ENCODE data around the gene ARHGEF17.

ARHGEF17 gene

DNA sequence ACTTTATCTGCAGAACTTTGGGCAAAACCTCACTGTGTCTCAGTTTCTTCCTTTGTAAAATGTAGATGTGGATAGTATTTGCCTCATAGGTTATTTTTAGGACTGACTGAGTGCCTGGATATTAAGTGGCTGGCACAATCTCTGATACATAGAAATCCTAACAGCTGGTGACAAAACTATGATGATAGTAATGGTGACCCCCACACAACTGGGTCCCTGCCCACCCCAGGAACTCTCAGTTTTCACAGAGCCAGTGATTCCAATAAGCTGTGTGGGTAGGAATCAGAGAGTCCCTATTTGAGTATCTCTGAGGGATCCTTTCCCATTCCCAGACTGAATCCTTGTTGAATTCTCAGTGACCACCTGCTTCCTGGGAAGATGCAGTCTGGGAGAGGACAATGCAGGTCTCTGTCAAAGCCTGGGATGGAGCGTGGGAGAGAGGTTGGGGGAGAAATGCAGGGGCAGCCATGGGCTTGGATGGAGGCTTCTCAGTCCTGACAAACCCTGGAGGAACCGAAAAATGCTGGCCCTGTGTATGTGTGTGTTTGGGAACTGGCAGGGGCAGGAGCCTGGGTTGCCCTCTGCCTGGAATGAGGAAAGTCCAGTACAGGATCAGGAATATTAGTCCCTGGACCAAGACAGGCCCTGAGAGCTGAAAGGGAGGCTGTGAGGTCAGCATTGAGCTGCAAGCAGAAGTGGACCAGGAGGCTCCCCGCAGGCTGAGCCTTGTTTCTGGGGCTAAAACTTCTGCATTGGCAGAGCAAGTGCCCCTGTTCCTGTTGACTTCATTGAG is 42.0 kb upstream of the ARHGEF17 start:
- DNase-seq (ENCODE audit: low read depth): no peak
- TF ChIP-seq, protein P1, sequence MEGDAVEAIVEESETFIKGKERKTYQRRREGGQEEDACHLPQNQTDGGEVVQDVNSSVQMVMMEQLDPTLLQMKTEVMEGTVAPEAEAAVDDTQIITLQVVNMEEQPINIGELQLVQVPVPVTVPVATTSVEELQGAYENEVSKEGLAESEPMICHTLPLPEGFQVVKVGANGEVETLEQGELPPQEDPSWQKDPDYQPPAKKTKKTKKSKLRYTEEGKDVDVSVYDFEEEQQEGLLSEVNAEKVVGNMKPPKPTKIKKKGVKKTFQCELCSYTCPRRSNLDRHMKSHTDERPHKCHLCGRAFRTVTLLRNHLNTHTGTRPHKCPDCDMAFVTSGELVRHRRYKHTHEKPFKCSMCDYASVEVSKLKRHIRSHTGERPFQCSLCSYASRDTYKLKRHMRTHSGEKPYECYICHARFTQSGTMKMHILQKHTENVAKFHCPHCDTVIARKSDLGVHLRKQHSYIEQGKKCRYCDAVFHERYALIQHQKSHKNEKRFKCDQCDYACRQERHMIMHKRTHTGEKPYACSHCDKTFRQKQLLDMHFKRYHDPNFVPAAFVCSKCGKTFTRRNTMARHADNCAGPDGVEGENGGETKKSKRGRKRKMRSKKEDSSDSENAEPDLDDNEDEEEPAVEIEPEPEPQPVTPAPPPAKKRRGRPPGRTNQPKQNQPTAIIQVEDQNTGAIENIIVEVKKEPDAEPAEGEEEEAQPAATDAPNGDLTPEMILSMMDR (IDR thresholded peaks at IDR 0.05; ENCODE audit: control insufficient read depth, extremely low read depth, insufficient read depth): no peak

DNA sequence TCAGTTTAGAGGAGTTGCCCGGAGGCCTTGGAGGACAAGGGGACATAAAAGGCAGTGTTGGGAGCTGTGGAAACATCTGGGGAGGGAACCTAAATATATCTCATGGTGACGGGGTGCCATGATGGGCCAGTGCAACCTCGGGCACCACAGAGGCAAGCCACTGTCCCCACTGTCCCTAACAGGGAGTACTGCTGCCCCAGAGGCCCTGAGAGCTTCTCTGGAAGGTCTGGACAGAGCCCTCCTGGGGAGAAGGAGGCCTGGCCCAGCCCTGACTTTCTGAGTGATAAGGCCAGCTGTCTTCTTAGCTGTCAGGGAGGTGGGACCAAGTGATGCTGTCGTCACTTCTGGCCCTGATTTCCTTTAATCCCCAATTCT is 41.4 kb upstream of the ARHGEF17 start:
- TF ChIP-seq, protein P1 (IDR thresholded peaks at IDR 0.05; ENCODE audit: control insufficient read depth, extremely low read depth, insufficient read depth): no peak
- H3K4me3 ChIP-seq (ENCODE audit: low read depth, low read length): no peak overlapping the region
- no peak for DNase-seq (ENCODE audit: low read depth)

More for the DNA sequence above, 42.0 kb upstream of the ARHGEF17 start:
- no peak overlapping the region for H3K4me3 ChIP-seq (ENCODE audit: low read depth, low read length)

DNA sequence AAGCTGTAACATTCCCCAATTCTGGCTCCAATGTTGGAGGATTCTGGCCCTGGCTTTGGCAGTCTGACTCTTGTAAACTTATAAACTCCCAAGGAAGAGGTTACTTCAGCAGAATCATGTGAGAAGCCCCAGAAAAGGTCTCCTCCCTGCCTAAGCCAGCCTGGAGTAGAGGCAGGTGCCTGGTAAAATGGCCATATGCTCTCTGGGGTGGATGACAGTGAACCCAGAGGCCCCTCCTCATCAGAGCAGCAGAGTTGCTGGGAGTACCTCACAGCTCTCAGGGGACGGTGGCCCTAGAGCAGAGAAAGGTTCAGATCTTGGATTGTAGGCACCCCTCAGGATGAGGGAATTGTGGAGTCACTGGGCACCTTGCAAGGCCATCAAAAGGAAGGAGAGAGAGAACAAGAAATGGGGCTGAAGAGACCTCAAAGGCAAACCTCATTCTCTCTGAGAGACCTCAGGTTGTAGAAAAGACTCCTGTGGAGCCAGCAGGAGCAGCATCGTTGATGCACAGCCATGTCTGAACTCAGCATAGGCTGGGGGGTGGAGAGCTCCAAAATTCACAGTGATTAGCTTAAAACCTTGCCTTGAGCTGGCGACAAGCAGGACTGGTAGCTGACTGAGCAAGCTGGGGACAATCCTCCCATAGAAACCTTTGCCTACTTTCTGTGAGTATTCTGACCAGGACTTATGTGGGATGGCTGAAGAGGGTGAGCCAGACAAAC is 40.8 kb upstream of the ARHGEF17 start:
- H3K4me3 ChIP-seq (ENCODE audit: low read depth, low read length): no peak overlapping the region
- no peak for DNase-seq (ENCODE audit: low read depth)
- TF ChIP-seq, protein P1 (IDR thresholded peaks at IDR 0.05; ENCODE audit: control insufficient read depth, extremely low read depth, insufficient read depth): no peak

DNA sequence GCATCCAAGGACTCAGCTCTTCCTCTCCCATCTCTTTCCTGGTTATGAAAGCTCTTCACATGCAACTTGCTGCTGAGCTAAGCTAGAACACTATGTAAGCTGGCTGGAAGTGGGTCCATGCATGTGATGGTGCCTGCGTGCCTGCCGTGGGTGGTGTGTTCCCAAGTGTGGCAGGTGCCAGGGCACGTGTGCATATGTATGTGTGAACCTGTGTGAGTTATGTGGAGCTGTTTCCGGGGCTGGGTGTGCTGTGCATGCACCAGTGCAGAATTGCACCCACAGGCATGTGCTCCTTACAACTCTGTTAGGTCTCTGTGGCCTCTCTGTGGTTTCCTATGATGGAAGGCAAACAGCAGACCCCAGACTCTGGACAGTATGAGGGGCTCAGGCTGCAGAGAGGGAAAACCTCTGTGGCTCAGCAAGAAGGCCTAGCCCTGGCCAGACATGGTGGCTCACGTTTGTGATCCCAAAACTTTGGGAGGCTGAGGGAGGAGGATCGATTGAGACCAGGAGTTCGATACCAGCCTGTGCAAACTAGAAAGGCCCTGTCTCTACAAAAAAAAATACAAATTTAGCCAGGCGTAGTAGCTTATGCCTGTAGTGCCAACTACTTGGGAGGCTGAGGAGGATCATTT is 40.1 kb upstream of the ARHGEF17 start:
- no peak overlapping the region for H3K4me3 ChIP-seq (ENCODE audit: low read depth, low read length)
- DNase-seq (ENCODE audit: low read depth): no peak
- TF ChIP-seq, protein P1 (IDR thresholded peaks at IDR 0.05; ENCODE audit: control insufficient read depth, extremely low read depth, insufficient read depth): no peak

DNA sequence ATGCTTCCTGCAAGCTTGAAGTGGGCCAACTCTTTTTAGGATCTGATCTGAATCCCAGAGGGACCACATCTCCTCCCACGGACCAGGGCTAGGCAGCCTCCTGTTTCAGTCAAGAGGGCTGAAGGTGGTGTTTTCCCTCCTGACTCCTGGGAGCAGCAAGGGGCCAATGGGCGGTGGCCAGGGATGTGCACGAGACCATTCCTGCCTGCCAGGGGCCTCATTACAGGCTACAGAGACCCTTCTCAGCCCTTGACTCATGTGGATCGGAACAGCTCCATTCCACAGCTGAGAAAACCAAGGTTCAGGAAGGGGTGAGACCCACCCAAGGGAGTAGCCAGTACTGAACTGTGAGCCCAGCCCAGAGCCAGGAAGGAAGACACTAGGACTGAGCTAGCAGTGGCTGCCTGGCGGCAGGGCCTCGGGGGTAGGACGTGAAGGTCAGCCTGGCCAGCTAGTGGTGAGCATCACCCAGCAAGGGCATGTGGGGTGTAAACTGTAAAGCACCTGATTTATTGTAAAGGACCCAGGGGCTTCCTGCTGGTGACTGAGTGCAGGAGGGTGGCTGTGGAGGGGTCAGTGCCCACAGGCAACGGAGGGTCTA is 39.3 kb upstream of the ARHGEF17 start:
- no peak overlapping the region for H3K4me3 ChIP-seq (ENCODE audit: low read depth, low read length)
- DNase-seq (ENCODE audit: low read depth): no peak
- TF ChIP-seq, protein P1 (IDR thresholded peaks at IDR 0.05; ENCODE audit: control insufficient read depth, extremely low read depth, insufficient read depth): no peak

DNA sequence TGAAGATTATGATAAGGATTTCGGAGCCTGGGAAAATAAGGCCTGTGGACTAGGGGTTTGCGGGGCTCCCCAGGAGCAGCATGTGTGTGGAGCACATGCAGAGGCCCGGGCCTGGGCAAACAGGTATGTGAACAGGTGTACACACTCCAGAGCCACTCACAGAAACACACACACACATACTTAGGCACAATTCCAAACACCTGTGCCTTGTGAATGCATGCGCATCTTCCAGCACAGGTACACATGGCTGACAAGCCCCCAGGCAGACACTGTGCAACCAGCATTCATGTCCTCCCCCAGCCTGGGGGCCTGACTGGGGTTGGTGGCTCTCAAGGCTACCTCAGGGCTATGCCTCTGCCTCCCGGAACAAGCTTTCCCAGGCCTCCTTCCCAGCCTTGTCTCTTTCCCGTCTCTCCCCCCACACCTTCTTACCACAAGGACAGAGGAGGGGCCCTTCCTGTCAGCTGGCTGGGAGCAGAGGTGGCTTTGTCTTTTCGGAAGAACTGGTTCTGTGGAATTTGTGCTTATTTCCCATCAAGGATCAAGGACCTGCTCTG is 38.5 kb upstream of the ARHGEF17 start:
- no peak overlapping the region for H3K4me3 ChIP-seq (ENCODE audit: low read depth, low read length)
- DNase-seq (ENCODE audit: low read depth): no peak
- TF ChIP-seq, protein P1 (IDR thresholded peaks at IDR 0.05; ENCODE audit: control insufficient read depth, extremely low read depth, insufficient read depth): no peak

Data from LNCaP clone FGC (cell line).